HepG2 (cell line): ENCODE data around the gene MSL2. TPM values are rescaled to one million over a fixed set of nuclear protein-coding genes. Genes with fewer than 3 reads are reported as not detected.

Experiments
- AHDC1 ChIP-seq: sonication (generic); formaldehyde crosslinking; IDR thresholded peaks from 2 replicates; pipeline ENCODE4 v1.5.1; 2020; ENCODE audit warnings: mild to moderate bottlenecking, missing genetic modification reagents, borderline replicate concordance
- ASH2L ChIP-seq: fragments of 300-600, 200-600 bp; sonication (generic); IDR thresholded peaks from 2 replicates; pipeline ENCODE4 v1.7.0; 2017; ENCODE audit warnings: low read depth, mild to moderate bottlenecking, moderate library complexity, mixed read lengths, low read length; ENCODE audit not compliant: insufficient read length
- BRD4 ChIP-seq: sonication (generic); formaldehyde crosslinking; IDR thresholded peaks from 2 replicates; pipeline ENCODE4 v1.4.0; 2020; ENCODE audit warnings: missing genetic modification reagents
- HNRNPK ChIP-seq: fragments of 200-400 bp; formaldehyde crosslinking; IDR thresholded peaks from 2 replicates; pipeline ENCODE4 v1.6.1; 2018; ENCODE audit warnings: low read length, low read depth, moderate library complexity, mild to moderate bottlenecking; ENCODE audit not compliant: poor library complexity, severe bottlenecking
- MAX ChIP-seq: IDR thresholded peaks from 2 replicates; pipeline ENCODE4 v1.6.1; 2012; ENCODE audit warnings: inconsistent platforms
- MXD4 ChIP-seq: IDR thresholded peaks from 2 replicates; pipeline ENCODE4 v1.6.1; 2016; ENCODE audit warnings: mild to moderate bottlenecking, missing biosample characterization, missing genetic modification reagents
- POLR2AphosphoS2 ChIP-seq: IDR thresholded peaks from 2 replicates; pipeline ENCODE4 v1.6.1; 2011; ENCODE audit warnings: low read depth, low read length, improper control_type of control experiment
- SIN3A ChIP-seq: IDR thresholded peaks from 2 replicates; pipeline ENCODE4 v1.6.1; 2011; ENCODE audit warnings: low read depth, mild to moderate bottlenecking, control low read depth, low read length, borderline replicate concordance
- ZFP62 ChIP-seq: sonication (generic); formaldehyde crosslinking; IDR thresholded peaks from 2 replicates; pipeline ENCODE4 v1.4.0; 2020; ENCODE audit warnings: missing genetic modification reagents
- ZNF17 ChIP-seq: sonication (generic); formaldehyde crosslinking; IDR thresholded peaks from 2 replicates; pipeline ENCODE4 v1.5.0; 2020; ENCODE audit warnings: mild to moderate bottlenecking, missing genetic modification reagents
- ZNF232 ChIP-seq: sonication (generic); formaldehyde crosslinking; IDR thresholded peaks from 2 replicates; pipeline ENCODE4 v1.4.0; 2020; ENCODE audit warnings: missing genetic modification reagents, borderline replicate concordance
- ZNF367 ChIP-seq: sonication (generic); formaldehyde crosslinking; IDR thresholded peaks from 2 replicates; pipeline ENCODE4 v1.4.0; 2020; ENCODE audit warnings: missing genetic modification reagents, borderline replicate concordance
- ZNF496 ChIP-seq: sonication (generic); formaldehyde crosslinking; IDR thresholded peaks from 2 replicates; pipeline ENCODE4 v1.8.1; 2023; ENCODE audit warnings: mild to moderate bottlenecking, moderate library complexity, missing genetic modification reagents; ENCODE audit not compliant: insufficient replicate concordance
- ZNF556 ChIP-seq: sonication (generic); formaldehyde crosslinking; IDR thresholded peaks from 2 replicates; pipeline ENCODE4 v1.4.0; 2020; ENCODE audit warnings: mild to moderate bottlenecking, missing genetic modification reagents, borderline replicate concordance
- ZNF775 ChIP-seq: sonication (generic); formaldehyde crosslinking; IDR thresholded peaks from 2 replicates; pipeline ENCODE4 v1.4.0; 2020; ENCODE audit warnings: missing genetic modification reagents, mild to moderate bottlenecking, moderate library complexity, borderline replicate concordance
- ZNF788 ChIP-seq: sonication (generic); formaldehyde crosslinking; IDR thresholded peaks from 2 replicates; pipeline ENCODE4 v1.5.0; 2020; ENCODE audit warnings: mild to moderate bottlenecking, missing genetic modification reagents, borderline replicate concordance
- ZSCAN9 ChIP-seq: IDR thresholded peaks from 2 replicates; pipeline ENCODE4 v1.6.1; 2016; ENCODE audit warnings: borderline replicate concordance
- polyA plus RNA-seq, 8 experiments: library from polyadenylated mRNA; depleted of rRNA in 3 of 8; stranded (reverse) in 7 of 8; unstranded in 1 of 8; fragments of >200 nt; fragmentation: Illumina TruSeq in 4 of 8; extraction: Trizol in 4 of 8; gene quantifications; 2 replicates each; pipeline versions ENCODE4 v1.2.1 to v1.2.3, GENCODE V29; 2011 to 2016; ENCODE audit warnings: low read depth in 4 of 8, missing spikeins in 1 of 8, mixed read lengths in 1 of 8; ENCODE audit not compliant: insufficient read depth in 1 of 8
- total RNA-seq, 5 experiments: library from RNA; depleted of rRNA; stranded (reverse); fragments of >200 nt; fragmentation: Illumina TruSeq; extraction: Trizol; gene quantifications; 2 replicates each; pipeline ENCODE4 v1.2.3, GENCODE V29; 2016; ENCODE audit warnings: low read depth in 1 of 5
- TF ChIP-seq, protein P1 (sequence below): sonication (generic); formaldehyde crosslinking; IDR thresholded peaks from 2 replicates; pipeline ENCODE4 v1.4.0; 2020; ENCODE audit warnings: missing genetic modification reagents, mild to moderate bottlenecking, borderline replicate concordance

MSL2 gene
- total and polyA plus RNA-seq, 2 of the 13 experiments (the other 11 are each of a cell fraction or from before 2014, with no cell fraction given), result 6.9 to 11.7 TPM

GRCh38 chr3:136194409-136195257 is 1.5 kb downstream of the MSL2 start (continued):
- TF ChIP-seq, protein P1, sequence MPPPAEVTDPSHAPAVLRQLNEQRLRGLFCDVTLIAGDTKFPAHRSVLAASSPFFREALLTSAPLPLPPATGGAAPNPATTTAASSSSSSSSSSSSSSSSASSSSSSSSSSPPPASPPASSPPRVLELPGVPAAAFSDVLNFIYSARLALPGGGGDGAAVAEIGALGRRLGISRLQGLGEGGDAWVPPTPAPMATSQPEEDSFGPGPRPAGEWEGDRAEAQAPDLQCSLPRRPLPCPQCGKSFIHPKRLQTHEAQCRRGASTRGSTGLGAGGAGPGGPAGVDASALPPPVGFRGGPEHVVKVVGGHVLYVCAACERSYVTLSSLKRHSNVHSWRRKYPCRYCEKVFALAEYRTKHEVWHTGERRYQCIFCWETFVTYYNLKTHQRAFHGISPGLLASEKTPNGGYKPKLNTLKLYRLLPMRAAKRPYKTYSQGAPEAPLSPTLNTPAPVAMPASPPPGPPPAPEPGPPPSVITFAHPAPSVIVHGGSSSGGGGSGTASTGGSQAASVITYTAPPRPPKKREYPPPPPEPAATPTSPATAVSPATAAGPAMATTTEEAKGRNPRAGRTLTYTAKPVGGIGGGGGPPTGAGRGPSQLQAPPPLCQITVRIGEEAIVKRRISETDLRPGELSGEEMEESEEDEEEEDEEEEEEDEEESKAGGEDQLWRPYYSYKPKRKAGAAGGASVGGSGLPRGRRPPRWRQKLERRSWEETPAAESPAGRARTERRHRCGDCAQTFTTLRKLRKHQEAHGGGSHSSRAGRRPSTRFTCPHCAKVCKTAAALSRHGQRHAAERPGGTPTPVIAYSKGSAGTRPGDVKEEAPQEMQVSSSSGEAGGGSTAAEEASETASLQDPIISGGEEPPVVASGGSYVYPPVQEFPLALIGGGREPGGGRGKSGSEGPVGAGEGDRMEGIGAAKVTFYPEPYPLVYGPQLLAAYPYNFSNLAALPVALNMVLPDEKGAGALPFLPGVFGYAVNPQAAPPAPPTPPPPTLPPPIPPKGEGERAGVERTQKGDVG (CRISPR knock-in tag), result no peak
- TF ChIP-seq BRD4 (no peak), ZNF496 (CRISPR knock-in tag) (no peak), ZNF788 (CRISPR knock-in tag) (no peak), AHDC1 (CRISPR knock-in tag) (0 out of 2 replicates have a peak, but pooled peaks have one; percentile 33), ZNF367 (CRISPR knock-in tag) (no peak), ZNF556 (CRISPR knock-in tag) (no peak), ZNF775 (CRISPR knock-in tag) (no peak), ZNF232 (CRISPR knock-in tag) (0 out of 2 replicates have a peak, but pooled peaks have one; percentile 5), ZSCAN9 (no peak), MAX (0 out of 2 replicates have a peak, but pooled peaks have one; percentile 15), ZNF17 (CRISPR knock-in tag) (no peak), POLR2AphosphoS2 (no peak), ZFP62 (no peak), HNRNPK (no peak), ASH2L (peak; percentile 31), MXD4 (CRISPR knock-in tag) (no peak), SIN3A (peak; percentile 67; the same call in 1 of the 2 replicates)
